ENCODE data around the gene EXD2. TPM values are rescaled to one million over a fixed set of nuclear protein-coding genes. Genes with fewer than 3 reads are reported as not detected.

The EXD2 gene
- total RNA-seq, 6 donors from 2014 or later: 18.4 to 30.4 (median 21.1) TPM

DNA sequence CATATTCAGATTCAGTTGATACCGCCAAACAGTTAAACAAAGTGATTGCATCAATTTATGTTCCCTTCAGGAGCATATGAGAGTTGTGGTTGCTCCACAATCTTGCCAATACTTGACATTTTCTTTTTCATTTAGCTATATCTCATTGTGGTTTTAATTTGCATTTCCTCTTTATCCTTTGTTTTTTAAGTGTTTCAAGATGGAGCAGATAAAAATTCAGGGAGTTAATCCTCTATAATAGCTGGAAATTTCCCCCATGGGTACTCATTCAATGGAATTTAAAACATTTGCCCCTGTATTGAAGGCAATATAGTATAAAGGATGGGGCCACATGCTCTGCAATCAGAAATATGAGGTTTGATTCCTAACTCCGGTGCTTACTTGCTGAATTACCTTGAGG, 1.1 kb upstream of the EXD2 start:
- ATAC-seq (ENCODE audit: low FRiP score in 2 of 2): no peak

DNA sequence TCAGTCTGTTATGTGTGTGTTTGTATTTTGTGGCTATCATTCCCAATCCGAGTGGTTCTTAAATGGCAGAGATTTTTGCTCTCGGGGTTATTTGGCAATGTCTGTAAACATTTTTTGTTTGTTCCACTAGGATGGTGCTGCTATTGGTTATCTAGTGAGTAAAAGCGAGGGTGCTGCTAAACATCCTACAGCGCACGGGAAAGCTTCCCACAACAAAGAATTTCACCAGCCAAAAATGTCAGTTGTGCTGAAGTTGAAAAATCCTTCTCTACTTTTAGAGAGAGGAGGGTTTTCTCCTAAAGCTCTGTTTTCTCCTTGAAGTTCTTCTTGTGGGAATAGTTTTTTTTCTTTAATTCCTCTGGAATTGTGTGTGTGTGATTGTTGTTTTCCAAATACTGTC, 2.4 kb downstream of the EXD2 start:
- Histone ChIP-seq H3K27ac (no peak overlapping the region), H3K36me3 (no peaks in the 10 kb centered on the region), H3K9me3 (no peaks in the 10 kb centered on the region), H3K27me3 (no peaks in the 10 kb centered on the region), H3K4me3 (no peak overlapping the region), H3K4me1 (peaks cover 0 to 9% (median 5%) of the 10 kb centered on the region in 4 donors)
- ATAC-seq (ENCODE audit: low FRiP score in 2 of 2) (no peak), DNase-seq (no peak)
- 78 to 84% methylated on average over 5 of the region's 5 CpGs for WGBS, 2 donors
- TF ChIP-seq EP300 (IDR thresholded peaks at IDR 0.05) (no peak), POLR2A (IDR thresholded peaks at IDR 0.05) (no peak), POLR2AphosphoS5 (IDR thresholded peaks at IDR 0.05) (no peak), CTCF (IDR thresholded peaks at IDR 0.05) (no peak)

More for the DNA sequence above, 1.1 kb upstream of the EXD2 start:
- no peak overlapping the region for H3K4me3 ChIP-seq
- WGBS, 2 donors: 83 to 92% methylated on average over 2 of the region's 2 CpGs
- no peak for DNase-seq
- H3K27me3 ChIP-seq: no peaks in the 10 kb centered on the region
- TF ChIP-seq POLR2AphosphoS5 (IDR thresholded peaks at IDR 0.05): no peak
- TF ChIP-seq EP300 (IDR thresholded peaks at IDR 0.05): no peak
- TF ChIP-seq POLR2A (IDR thresholded peaks at IDR 0.05): no peak
- TF ChIP-seq CTCF (IDR thresholded peaks at IDR 0.05): no peak
- peaks cover 0 to 9% (median 5%) of the 10 kb centered on the region in 4 donors for H3K4me1 ChIP-seq
- H3K36me3 ChIP-seq: no peaks in the 10 kb centered on the region
- H3K27ac ChIP-seq: no peak overlapping the region
- no peaks in the 10 kb centered on the region for H3K9me3 ChIP-seq

GRCh38 chr14:69199786-69200185, 8.5 kb downstream of the EXD2 start:
- Histone ChIP-seq H3K36me3 (no peaks in the 10 kb centered on the region), H3K4me3 (no peak overlapping the region), H3K9me3 (no peaks in the 10 kb centered on the region), H3K27ac (no peak overlapping the region), H3K4me1 (no peaks in the 10 kb centered on the region), H3K27me3 (no peaks in the 10 kb centered on the region)
- WGBS, 2 donors: 94 to 95% methylated on average over 10 of the region's 10 CpGs
- TF ChIP-seq CTCF (IDR thresholded peaks at IDR 0.05): no peak
- no peak for TF ChIP-seq POLR2A (IDR thresholded peaks at IDR 0.05)
- TF ChIP-seq EP300 (IDR thresholded peaks at IDR 0.05): no peak
- no peak for TF ChIP-seq POLR2AphosphoS5 (IDR thresholded peaks at IDR 0.05)
- DNase-seq: no peak
- no peak for ATAC-seq (ENCODE audit: low FRiP score in 2 of 2)

DNA sequence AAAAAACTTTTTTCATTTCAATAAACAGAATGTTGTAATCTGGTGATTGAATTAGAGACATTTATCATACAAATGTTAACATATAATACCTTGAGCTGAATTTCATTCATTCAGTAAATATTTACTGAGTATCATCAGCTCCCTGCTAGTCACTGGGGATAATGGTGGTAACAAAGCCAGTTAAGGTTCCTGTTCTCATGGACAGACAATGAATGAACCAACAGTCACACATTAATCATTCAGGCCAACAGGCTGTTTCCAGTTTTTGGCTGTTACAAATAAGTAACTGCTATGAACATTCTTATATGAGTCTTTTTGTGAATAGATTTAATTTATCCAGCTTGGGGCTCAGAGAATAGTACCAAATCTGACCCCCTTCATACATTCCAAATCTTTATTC, 13.5 kb downstream of the EXD2 start:
- TF ChIP-seq POLR2AphosphoS5 (IDR thresholded peaks at IDR 0.05): no peak
- no peak for TF ChIP-seq CTCF (IDR thresholded peaks at IDR 0.05)
- no peak for TF ChIP-seq POLR2A (IDR thresholded peaks at IDR 0.05)
- no peak for TF ChIP-seq EP300 (IDR thresholded peaks at IDR 0.05)
- Histone ChIP-seq H3K27me3 (no peaks in the 10 kb centered on the region), H3K4me1 (no peaks in the 10 kb centered on the region), H3K4me3 (no peak overlapping the region), H3K9me3 (no peaks in the 10 kb centered on the region), H3K36me3 (peaks cover 0 to 8% (median 0%) of the 10 kb centered on the region in 4 donors), H3K27ac (no peak overlapping the region)
- DNase-seq (no peak), ATAC-seq (ENCODE audit: low FRiP score in 2 of 2) (no peak)

DNA sequence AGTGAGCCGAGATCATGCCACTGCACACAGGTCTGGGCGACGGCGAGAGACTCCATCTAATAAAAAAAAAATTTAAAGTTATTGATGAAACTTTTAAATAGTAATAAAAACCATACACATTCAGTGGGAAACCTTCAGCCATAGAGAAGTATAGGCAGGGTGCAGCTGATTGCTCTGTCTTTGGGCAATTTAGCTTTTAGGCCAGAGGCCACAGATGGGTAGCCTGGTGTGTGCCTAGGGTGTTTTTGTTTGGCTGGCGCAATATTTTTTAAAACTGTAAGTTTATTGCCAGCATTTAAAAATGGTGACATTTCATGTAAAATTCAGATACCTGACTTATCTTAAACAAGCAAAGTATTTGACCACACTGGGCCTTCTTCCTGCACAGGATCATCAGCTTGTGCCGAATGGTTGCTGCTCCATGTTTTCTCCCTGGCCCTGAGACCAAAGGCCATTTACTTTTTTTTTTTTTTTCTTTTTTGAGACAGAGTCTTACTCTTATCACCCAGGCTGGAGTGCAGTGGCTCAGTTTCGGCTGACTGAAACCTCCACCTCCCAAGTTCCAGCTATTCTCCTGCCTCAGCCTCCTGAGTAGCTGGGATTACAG, 16.2 kb downstream of the EXD2 start:
- no peaks in the 10 kb centered on the region for H3K4me1 ChIP-seq
- no peak for ATAC-seq (ENCODE audit: low FRiP score in 2 of 2)
- 97 to 98% methylated on average over 7 of the region's 7 CpGs for WGBS, 2 donors
- H3K9me3 ChIP-seq: no peaks in the 10 kb centered on the region
- H3K27me3 ChIP-seq: no peaks in the 10 kb centered on the region
- no peak for DNase-seq
- no peak overlapping the region for H3K27ac ChIP-seq
- H3K4me3 ChIP-seq: no peak overlapping the region
- TF ChIP-seq EP300 (IDR thresholded peaks at IDR 0.05) (no peak), POLR2A (IDR thresholded peaks at IDR 0.05) (no peak), CTCF (IDR thresholded peaks at IDR 0.05) (no peak), POLR2AphosphoS5 (IDR thresholded peaks at IDR 0.05) (no peak)
- peaks cover 0 to 17% (median 4%) of the 10 kb centered on the region in 4 donors for H3K36me3 ChIP-seq

Measured in upper lobe of left lung (tissue), 6 donors.